H1 (cell line): Measurements from ENCODE around the gene OPA3. TPM values are rescaled to one million over a fixed set of nuclear protein-coding genes. Genes with fewer than 3 reads are reported as not detected.

Source experiments
- ASH2L ChIP-seq: fragments of 200-600, 300-600 bp; sonication (generic); IDR thresholded peaks from one replicate; pipeline ENCODE4 v1.7.1; 2017; ENCODE audit warnings: low read length
- CBX8 ChIP-seq: fragments of 300-800, 300-1000 bp; sonication (generic); IDR thresholded peaks from 2 replicates; pipeline ENCODE4 v1.7.1; 2016; ENCODE audit warnings: low read depth, low read length, borderline replicate concordance
- PHF8 ChIP-seq: fragments of 200-600 bp; sonication (generic); conservative IDR thresholded peaks from 2 replicates; pipeline ENCODE4 v1.7.1; 2012; ENCODE audit warnings: low read depth, mild to moderate bottlenecking, inconsistent platforms, low read length, moderate library complexity
- POLR2A ChIP-seq, 2 experiments: IDR thresholded peaks; 1 replicate in 1 of 2; 2 replicates in 1 of 2; pipeline ENCODE4 v1.6.1; 2011; ENCODE audit warnings: low read depth in 2 of 2, low read length in 2 of 2, mild to moderate bottlenecking in 2 of 2; ENCODE audit errors: control extremely low read depth in 1 of 2
- SAP30 ChIP-seq: fragments of 300-600 bp; sonication (generic); IDR thresholded peaks from 2 replicates; pipeline ENCODE4 v1.7.1; 2012; ENCODE audit warnings: low read length, moderate library complexity, mild to moderate bottlenecking, inconsistent platforms; ENCODE audit not compliant: insufficient read depth, insufficient replicate concordance
- SIN3A ChIP-seq, 2 experiments: IDR thresholded peaks in 1 of 2; conservative IDR thresholded peaks in 1 of 2; 2 replicates each; pipeline ENCODE4 v1.6.1; 2011 to 2012; ENCODE audit warnings: low read length in 2 of 2, improper control_type of control experiment in 1 of 2, low read depth in 1 of 2, mild to moderate bottlenecking in 1 of 2
- YY1 ChIP-seq: IDR thresholded peaks from 2 replicates; pipeline ENCODE4 v1.6.1; 2011; ENCODE audit warnings: low read depth, mild to moderate bottlenecking, low read length
- polyA plus RNA-seq, 7 experiments: library from polyadenylated mRNA; depleted of rRNA in 3 of 7; stranded (reverse) in 5 of 7; unstranded in 2 of 7; fragments of >200 nt in 5 of 7; fragments of 200-250 nt in 2 of 7; gene quantifications; 1 replicate in 5 of 7; 2 replicates in 1 of 7; 4 replicates in 1 of 7; pipeline versions ENCODE4 v1.2.1 to v1.2.3, GENCODE V29; 2011 to 2013; ENCODE audit warnings: missing spikeins in 2 of 7, mixed read lengths in 2 of 7
- total RNA-seq: library from RNA; stranded (reverse); fragmentation: NEBNext Ultra II Directional; extraction: Animal tissue kit (Norgen Biotek cat#: 25700); gene quantifications from 2 replicates; pipeline ENCODE4 v1.2.1, GENCODE V29; 2021
- TF ChIP-seq, protein P1 (sequence below): fragments of 300-600 bp; sonication (generic); IDR thresholded peaks from 2 replicates; pipeline ENCODE4 v1.7.1; 2012; ENCODE audit warnings: low read length, moderate library complexity, mild to moderate bottlenecking, inconsistent platforms; ENCODE audit not compliant: insufficient replicate concordance
- TF ChIP-seq, protein P2 (sequence below): IDR thresholded peaks from 2 replicates; pipeline ENCODE4 v1.6.1; 2011; ENCODE audit warnings: low read depth, mild to moderate bottlenecking, low read length; ENCODE audit not compliant: insufficient read depth

OPA3 gene
- total and polyA plus RNA-seq, 2 of the 8 experiments (the other 6 are each of a cell fraction or from before 2014, with no cell fraction given): 12.5 to 14.5 TPM

GRCh38 chr19:45478454-45479238 is 106.0 kb downstream of the OPA3 start (continued):
- TF ChIP-seq, protein P1, sequence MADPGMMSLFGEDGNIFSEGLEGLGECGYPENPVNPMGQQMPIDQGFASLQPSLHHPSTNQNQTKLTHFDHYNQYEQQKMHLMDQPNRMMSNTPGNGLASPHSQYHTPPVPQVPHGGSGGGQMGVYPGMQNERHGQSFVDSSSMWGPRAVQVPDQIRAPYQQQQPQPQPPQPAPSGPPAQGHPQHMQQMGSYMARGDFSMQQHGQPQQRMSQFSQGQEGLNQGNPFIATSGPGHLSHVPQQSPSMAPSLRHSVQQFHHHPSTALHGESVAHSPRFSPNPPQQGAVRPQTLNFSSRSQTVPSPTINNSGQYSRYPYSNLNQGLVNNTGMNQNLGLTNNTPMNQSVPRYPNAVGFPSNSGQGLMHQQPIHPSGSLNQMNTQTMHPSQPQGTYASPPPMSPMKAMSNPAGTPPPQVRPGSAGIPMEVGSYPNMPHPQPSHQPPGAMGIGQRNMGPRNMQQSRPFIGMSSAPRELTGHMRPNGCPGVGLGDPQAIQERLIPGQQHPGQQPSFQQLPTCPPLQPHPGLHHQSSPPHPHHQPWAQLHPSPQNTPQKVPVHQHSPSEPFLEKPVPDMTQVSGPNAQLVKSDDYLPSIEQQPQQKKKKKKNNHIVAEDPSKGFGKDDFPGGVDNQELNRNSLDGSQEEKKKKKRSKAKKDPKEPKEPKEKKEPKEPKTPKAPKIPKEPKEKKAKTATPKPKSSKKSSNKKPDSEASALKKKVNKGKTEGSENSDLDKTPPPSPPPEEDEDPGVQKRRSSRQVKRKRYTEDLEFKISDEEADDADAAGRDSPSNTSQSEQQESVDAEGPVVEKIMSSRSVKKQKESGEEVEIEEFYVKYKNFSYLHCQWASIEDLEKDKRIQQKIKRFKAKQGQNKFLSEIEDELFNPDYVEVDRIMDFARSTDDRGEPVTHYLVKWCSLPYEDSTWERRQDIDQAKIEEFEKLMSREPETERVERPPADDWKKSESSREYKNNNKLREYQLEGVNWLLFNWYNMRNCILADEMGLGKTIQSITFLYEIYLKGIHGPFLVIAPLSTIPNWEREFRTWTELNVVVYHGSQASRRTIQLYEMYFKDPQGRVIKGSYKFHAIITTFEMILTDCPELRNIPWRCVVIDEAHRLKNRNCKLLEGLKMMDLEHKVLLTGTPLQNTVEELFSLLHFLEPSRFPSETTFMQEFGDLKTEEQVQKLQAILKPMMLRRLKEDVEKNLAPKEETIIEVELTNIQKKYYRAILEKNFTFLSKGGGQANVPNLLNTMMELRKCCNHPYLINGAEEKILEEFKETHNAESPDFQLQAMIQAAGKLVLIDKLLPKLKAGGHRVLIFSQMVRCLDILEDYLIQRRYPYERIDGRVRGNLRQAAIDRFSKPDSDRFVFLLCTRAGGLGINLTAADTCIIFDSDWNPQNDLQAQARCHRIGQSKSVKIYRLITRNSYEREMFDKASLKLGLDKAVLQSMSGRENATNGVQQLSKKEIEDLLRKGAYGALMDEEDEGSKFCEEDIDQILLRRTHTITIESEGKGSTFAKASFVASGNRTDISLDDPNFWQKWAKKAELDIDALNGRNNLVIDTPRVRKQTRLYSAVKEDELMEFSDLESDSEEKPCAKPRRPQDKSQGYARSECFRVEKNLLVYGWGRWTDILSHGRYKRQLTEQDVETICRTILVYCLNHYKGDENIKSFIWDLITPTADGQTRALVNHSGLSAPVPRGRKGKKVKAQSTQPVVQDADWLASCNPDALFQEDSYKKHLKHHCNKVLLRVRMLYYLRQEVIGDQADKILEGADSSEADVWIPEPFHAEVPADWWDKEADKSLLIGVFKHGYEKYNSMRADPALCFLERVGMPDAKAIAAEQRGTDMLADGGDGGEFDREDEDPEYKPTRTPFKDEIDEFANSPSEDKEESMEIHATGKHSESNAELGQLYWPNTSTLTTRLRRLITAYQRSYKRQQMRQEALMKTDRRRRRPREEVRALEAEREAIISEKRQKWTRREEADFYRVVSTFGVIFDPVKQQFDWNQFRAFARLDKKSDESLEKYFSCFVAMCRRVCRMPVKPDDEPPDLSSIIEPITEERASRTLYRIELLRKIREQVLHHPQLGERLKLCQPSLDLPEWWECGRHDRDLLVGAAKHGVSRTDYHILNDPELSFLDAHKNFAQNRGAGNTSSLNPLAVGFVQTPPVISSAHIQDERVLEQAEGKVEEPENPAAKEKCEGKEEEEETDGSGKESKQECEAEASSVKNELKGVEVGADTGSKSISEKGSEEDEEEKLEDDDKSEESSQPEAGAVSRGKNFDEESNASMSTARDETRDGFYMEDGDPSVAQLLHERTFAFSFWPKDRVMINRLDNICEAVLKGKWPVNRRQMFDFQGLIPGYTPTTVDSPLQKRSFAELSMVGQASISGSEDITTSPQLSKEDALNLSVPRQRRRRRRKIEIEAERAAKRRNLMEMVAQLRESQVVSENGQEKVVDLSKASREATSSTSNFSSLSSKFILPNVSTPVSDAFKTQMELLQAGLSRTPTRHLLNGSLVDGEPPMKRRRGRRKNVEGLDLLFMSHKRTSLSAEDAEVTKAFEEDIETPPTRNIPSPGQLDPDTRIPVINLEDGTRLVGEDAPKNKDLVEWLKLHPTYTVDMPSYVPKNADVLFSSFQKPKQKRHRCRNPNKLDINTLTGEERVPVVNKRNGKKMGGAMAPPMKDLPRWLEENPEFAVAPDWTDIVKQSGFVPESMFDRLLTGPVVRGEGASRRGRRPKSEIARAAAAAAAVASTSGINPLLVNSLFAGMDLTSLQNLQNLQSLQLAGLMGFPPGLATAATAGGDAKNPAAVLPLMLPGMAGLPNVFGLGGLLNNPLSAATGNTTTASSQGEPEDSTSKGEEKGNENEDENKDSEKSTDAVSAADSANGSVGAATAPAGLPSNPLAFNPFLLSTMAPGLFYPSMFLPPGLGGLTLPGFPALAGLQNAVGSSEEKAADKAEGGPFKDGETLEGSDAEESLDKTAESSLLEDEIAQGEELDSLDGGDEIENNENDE: no peak
- TF ChIP-seq POLR2A (IDR thresholded peaks at IDR 0.05; ENCODE audit: control extremely low read depth in 1 of 2, low read depth in 2 of 2, low read length in 2 of 2) (peak in 1 of 2 experiments; percentile 71; a peak in 2 of 3 replicates), SAP30 (no peak), ASH2L (peak; percentile 92), SIN3A (conservative IDR thresholded peaks at IDR 0.05 in 1 of 2, IDR thresholded peaks at IDR 0.05 in 1 of 2; ENCODE audit: low read depth in 1 of 2, low read length in 2 of 2) (peak; percentile 72 to 74; a peak in 2 of 4 replicates), PHF8 (no peak; the same call in 1 of the 2 replicates), YY1 (no peak), CBX8 (no peak)
- TF ChIP-seq, protein P2, sequence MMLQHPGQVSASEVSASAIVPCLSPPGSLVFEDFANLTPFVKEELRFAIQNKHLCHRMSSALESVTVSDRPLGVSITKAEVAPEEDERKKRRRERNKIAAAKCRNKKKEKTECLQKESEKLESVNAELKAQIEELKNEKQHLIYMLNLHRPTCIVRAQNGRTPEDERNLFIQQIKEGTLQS: no peak
